MM.1S (cell line): ENCODE results near the gene ATP9A.

Experiments
- DNase-seq: peaks from one replicate; pipeline ENCODE4 v3.0.0-alpha.2; 2015
- H2AFZ ChIP-seq: fragments of 300-600 bp; sonication (generic); 2 replicates; pipeline ENCODE4 v1.6.0; 2016; ENCODE audit warnings: antibody characterized with exemption, low read length
- H3F3A ChIP-seq: fragments of 300-600 bp; sonication (generic); 2 replicates; pipeline ENCODE4 v1.6.1; 2016; ENCODE audit warnings: mild to moderate bottlenecking, antibody characterized with exemption, low read length, moderate library complexity, mixed read lengths; ENCODE audit not compliant: insufficient read depth
- H3K27ac ChIP-seq: fragments of 300-600 bp; sonication (generic); 2 replicates; pipeline ENCODE4 v1.5.1; 2016; ENCODE audit warnings: mild to moderate bottlenecking, low read length
- H3K27me3 ChIP-seq: fragments of 300-600 bp; sonication (generic); replicated peaks from 2 replicates; pipeline ENCODE4 v1.6.0; 2016; ENCODE audit warnings: low read length; ENCODE audit not compliant: insufficient read depth
- H3K36me3 ChIP-seq: fragments of 300-600 bp; sonication (generic); replicated peaks from 2 replicates; pipeline ENCODE4 v1.6.1; 2016; ENCODE audit warnings: mild to moderate bottlenecking, low read length, mixed read lengths; ENCODE audit not compliant: insufficient read depth
- H3K4me1 ChIP-seq: fragments of 300-600 bp; sonication (generic); 2 replicates; pipeline ENCODE4 v1.6.1; 2016; ENCODE audit warnings: low read length, mixed read lengths
- H3K4me2 ChIP-seq: fragments of 300-600 bp; sonication (generic); 2 replicates; pipeline ENCODE4 v1.6.0; 2016; ENCODE audit warnings: low read depth, low read length
- H3K4me3 ChIP-seq: fragments of 300-600 bp; sonication (generic); 2 replicates; pipeline ENCODE4 v1.5.1; 2016; ENCODE audit warnings: low read length, mixed read lengths
- H3K79me2 ChIP-seq: fragments of 300-600 bp; sonication (generic); 2 replicates; pipeline ENCODE4 v1.6.1; 2016; ENCODE audit warnings: mixed run types, low read length, mixed read lengths
- H3K9ac ChIP-seq: fragments of 300-600 bp; sonication (generic); 2 replicates; pipeline ENCODE4 v1.6.1; 2016; ENCODE audit warnings: low read length, mixed read lengths
- H3K9me2 ChIP-seq: fragments of 300-600 bp; sonication (generic); replicated peaks from 2 replicates; pipeline ENCODE4 v1.6.1; 2016; ENCODE audit warnings: mild to moderate bottlenecking, low read length, mixed read lengths; ENCODE audit not compliant: insufficient read depth
- H3K9me3 ChIP-seq: fragments of 300-600 bp; sonication (generic); replicated peaks from 2 replicates; pipeline ENCODE4 v1.6.1; 2016; ENCODE audit warnings: mild to moderate bottlenecking, low read length, mixed read lengths; ENCODE audit not compliant: insufficient read depth
- H4K20me1 ChIP-seq: fragments of 300-600 bp; sonication (generic); 2 replicates; pipeline ENCODE4 v1.6.1; 2016; ENCODE audit warnings: mild to moderate bottlenecking, low read length, moderate library complexity, mixed read lengths; ENCODE audit not compliant: insufficient read depth
- CTCF ChIP-seq: fragments of 300-600 bp; sonication (generic); IDR thresholded peaks from 2 replicates; pipeline ENCODE4 v1.5.1; 2016; ENCODE audit warnings: antibody characterized with exemption, low read length, mixed read lengths
- EZH2 ChIP-seq: fragments of 300-600 bp; sonication (generic); optimal IDR thresholded peaks from 2 replicates; pipeline ENCODE3; 2017; ENCODE audit warnings: low read depth, mild to moderate bottlenecking, antibody characterized with exemption, low read length, mixed read lengths
- EZH2phosphoT487 ChIP-seq: fragments of 300-600 bp; sonication (generic); IDR thresholded peaks from 2 replicates; pipeline ENCODE4 v1.6.1; 2018; ENCODE audit warnings: antibody characterized with exemption, low read length

Gene ATP9A

GRCh38 chr20:51634877-51635276 is 133.3 kb downstream of the ATP9A start:
- Histone ChIP-seq H3K79me2 (no peaks in the 10 kb centered on the region), H3K9ac (no peak overlapping the region), H3K27ac (no peak overlapping the region), H3K4me3 (no peak overlapping the region), H3F3A (no peaks in the 10 kb centered on the region), H2AFZ (no peak overlapping the region), H3K4me1 (no peaks in the 10 kb centered on the region), H3K9me3 (no peaks in the 10 kb centered on the region), H3K4me2 (no peak overlapping the region), H4K20me1 (no peaks in the 10 kb centered on the region), H3K36me3 (no peaks in the 10 kb centered on the region), H3K9me2 (no peaks in the 10 kb centered on the region), H3K27me3 (no peaks in the 10 kb centered on the region)
- DNase-seq, result no peak
- TF ChIP-seq EZH2 (no peak), CTCF (no peak), EZH2phosphoT487 (no peak)

- H3K4me1 ChIP-seq, result no peaks in the 10 kb centered on the region
Measured at GRCh38 chr20:51634257-51634656, 133.9 kb downstream of the ATP9A start.

GRCh38 chr20:51633430-51633829 is 134.8 kb downstream of the ATP9A start:
- Histone ChIP-seq H3K9me2 (no peaks in the 10 kb centered on the region), H3K27ac (no peak overlapping the region), H3K4me1 (no peaks in the 10 kb centered on the region), H3K4me3 (no peak overlapping the region), H3K9ac (no peak overlapping the region), H3K27me3 (no peaks in the 10 kb centered on the region), H3K36me3 (no peaks in the 10 kb centered on the region), H3K79me2 (no peaks in the 10 kb centered on the region), H4K20me1 (no peaks in the 10 kb centered on the region), H3K4me2 (no peak overlapping the region), H2AFZ (no peak overlapping the region), H3K9me3 (no peaks in the 10 kb centered on the region), H3F3A (no peaks in the 10 kb centered on the region)
- DNase-seq, result no peak
- no peak for TF ChIP-seq CTCF
- no peak for TF ChIP-seq EZH2phosphoT487
- TF ChIP-seq EZH2, result no peak

More at GRCh38 chr20:51634257-51634656, 133.9 kb downstream of the ATP9A start:
- H3K27me3 ChIP-seq, result no peaks in the 10 kb centered on the region
- no peak for DNase-seq
- no peaks in the 10 kb centered on the region for H3F3A ChIP-seq
- TF ChIP-seq CTCF (no peak), EZH2 (no peak), EZH2phosphoT487 (no peak)
- H3K79me2 ChIP-seq, result no peaks in the 10 kb centered on the region
- H3K27ac ChIP-seq, result no peak overlapping the region
- no peaks in the 10 kb centered on the region for H3K9me3 ChIP-seq
- H3K9me2 ChIP-seq, result no peaks in the 10 kb centered on the region
- H3K4me3 ChIP-seq, result no peak overlapping the region
- H3K36me3 ChIP-seq, result no peaks in the 10 kb centered on the region
- no peaks in the 10 kb centered on the region for H4K20me1 ChIP-seq
- H3K4me2 ChIP-seq, result no peak overlapping the region
- no peak overlapping the region for H2AFZ ChIP-seq
- H3K9ac ChIP-seq, result no peak overlapping the region

GRCh38 chr20:51631953-51632352 is 136.2 kb downstream of the ATP9A start:
- Histone ChIP-seq H3K9ac (no peak overlapping the region), H3K4me1 (no peaks in the 10 kb centered on the region), H4K20me1 (no peaks in the 10 kb centered on the region), H3K4me3 (no peak overlapping the region), H3K9me3 (no peaks in the 10 kb centered on the region), H3K27me3 (no peaks in the 10 kb centered on the region), H2AFZ (no peak overlapping the region), H3K79me2 (no peaks in the 10 kb centered on the region), H3K36me3 (no peaks in the 10 kb centered on the region), H3K4me2 (no peak overlapping the region), H3K9me2 (no peaks in the 10 kb centered on the region), H3F3A (no peaks in the 10 kb centered on the region), H3K27ac (no peak overlapping the region)
- no peak for DNase-seq
- no peak for TF ChIP-seq CTCF
